Stomach smooth muscle (tissue), 2 donors: Measurements from ENCODE around the gene PAX7.

Experiments
- H3K27ac ChIP-seq: one replicate; pipeline ENCODE4 v1.7.0; 2013; ENCODE audit warnings: mild to moderate bottlenecking, low read length, inconsistent platforms
- H3K27me3 ChIP-seq, 2 donors: one replicate each; pipeline ENCODE4 v1.7.0; 2013; ENCODE audit warnings: low read length in 2 of 2; ENCODE audit not compliant: insufficient read depth in 2 of 2, control insufficient read depth in 1 of 2
- H3K36me3 ChIP-seq, 2 donors: one replicate each; pipeline ENCODE4 v1.7.0; 2013; ENCODE audit warnings: low read length in 2 of 2; ENCODE audit not compliant: control insufficient read depth in 2 of 2, insufficient read depth in 2 of 2
- H3K4me1 ChIP-seq: one replicate; pipeline ENCODE4 v1.7.0; 2013; ENCODE audit warnings: low read length; ENCODE audit not compliant: control insufficient read depth, insufficient read depth
- H3K4me3 ChIP-seq, 2 donors: one replicate each; pipeline ENCODE4 v1.7.0; 2013; ENCODE audit warnings: low read length in 2 of 2
- H3K9ac ChIP-seq, 2 donors: one replicate each; pipeline ENCODE4 v1.7.0; 2013; ENCODE audit warnings: low read length in 2 of 2, mild to moderate bottlenecking in 1 of 2
- H3K9me3 ChIP-seq, 2 donors: one replicate each; pipeline ENCODE4 v1.7.0; 2013; ENCODE audit warnings: low read length in 2 of 2; ENCODE audit not compliant: control insufficient read depth in 2 of 2
- donor health status: healthy.
- donor health status: Pancreatic carcinoma.

Gene PAX7

DNA sequence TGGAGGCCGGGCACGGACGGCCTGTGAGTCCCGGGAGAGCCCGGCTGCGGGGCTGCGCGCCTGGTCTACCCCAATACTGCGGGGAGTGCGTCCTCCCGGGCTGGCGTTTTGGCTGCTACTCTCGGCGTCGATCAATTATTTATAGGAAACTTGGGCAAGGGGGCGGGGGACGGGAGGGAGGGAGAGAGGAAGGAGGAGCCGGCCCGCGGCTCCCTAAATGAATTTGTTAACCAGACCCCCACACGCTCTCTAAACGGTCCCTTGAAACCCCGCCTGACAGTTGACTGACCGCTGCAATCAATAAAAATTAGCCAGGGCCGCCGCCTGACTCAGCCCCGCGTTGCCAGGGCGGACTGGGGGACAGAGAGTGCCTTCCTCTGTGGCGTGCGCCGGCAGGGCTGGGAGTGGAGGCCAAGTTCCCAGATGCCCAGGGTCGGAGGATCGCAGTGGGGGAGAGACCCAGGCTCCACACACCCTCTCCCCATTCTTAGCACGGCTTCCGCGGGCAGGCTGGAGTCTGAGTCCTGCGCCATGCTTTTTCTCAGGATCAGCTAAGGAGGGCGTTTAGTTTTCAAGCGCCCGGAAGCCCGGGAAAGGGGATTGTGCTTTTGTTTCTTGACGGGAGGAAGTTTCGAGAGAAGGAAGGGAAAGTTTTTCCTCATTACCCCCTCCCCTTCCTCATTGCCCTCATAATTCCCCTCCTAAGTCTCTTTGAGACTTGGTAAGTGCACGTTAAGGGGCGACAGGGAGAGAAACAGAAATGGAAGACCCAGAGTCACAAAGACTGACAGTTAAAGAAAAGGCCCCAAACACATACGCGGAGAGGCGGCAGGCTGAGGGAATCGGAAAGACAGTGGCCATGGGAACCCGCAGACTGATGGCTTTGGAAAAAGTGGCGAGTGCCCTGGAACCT lies 6.2 kb downstream of the PAX7 start:
- Histone ChIP-seq H3K9me3 (no peaks in the 10 kb centered on the region), H3K36me3 (no peaks in the 10 kb centered on the region), H3K9ac (no peak overlapping the region), H3K27me3 (peaks cover 73 to 96% of the 10 kb centered on the region in 2 donors), H3K4me3 (no peak overlapping the region), H3K27ac (no peak overlapping the region), H3K4me1 (peaks cover 7% of the 10 kb centered on the region)

GRCh38 chr1:18637511-18637960 lies 6.9 kb downstream of the PAX7 start:
- Histone ChIP-seq H3K4me3 (no peak overlapping the region), H3K4me1 (peaks cover 7% of the 10 kb centered on the region), H3K9me3 (no peaks in the 10 kb centered on the region), H3K36me3 (no peaks in the 10 kb centered on the region), H3K27me3 (peaks cover 75 to 95% of the 10 kb centered on the region in 2 donors), H3K9ac (no peak overlapping the region), H3K27ac (no peak overlapping the region)

GRCh38 chr1:18637962-18638834 lies 7.6 kb downstream of the PAX7 start:
- no peaks in the 10 kb centered on the region for H3K9me3 ChIP-seq
- H3K4me1 ChIP-seq = peaks cover 7% of the 10 kb centered on the region
- no peak overlapping the region for H3K27ac ChIP-seq
- no peak overlapping the region for H3K4me3 ChIP-seq
- H3K36me3 ChIP-seq = no peaks in the 10 kb centered on the region
- H3K9ac ChIP-seq = no peak overlapping the region
- peaks cover 72 to 96% of the 10 kb centered on the region in 2 donors for H3K27me3 ChIP-seq

DNA sequence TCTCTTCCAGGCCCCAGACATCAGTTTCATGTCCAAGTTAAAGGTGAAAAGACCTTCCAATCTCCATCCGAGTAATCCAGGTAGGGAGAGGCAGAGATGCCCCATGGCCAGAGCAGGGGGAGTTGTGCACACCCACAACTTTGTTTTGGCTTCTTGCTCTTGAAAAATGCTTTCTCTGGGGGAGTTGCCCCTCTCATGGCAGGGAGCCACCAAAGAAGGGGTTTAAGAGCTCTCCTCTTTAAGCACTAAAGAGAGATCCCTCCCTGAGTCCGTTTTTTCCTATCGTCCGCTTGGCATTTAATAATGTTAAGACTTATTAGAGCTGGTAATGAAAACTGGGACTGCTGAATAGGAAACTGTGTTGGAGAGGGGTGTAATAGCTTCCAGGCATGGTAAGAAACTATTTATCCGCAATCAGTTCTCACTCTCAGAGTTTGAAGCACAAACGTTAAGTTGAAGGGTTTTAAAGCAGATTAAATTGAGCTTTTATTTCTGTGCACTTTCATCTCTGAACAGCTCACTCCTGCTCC lies 8.3 kb downstream of the PAX7 start:
- Histone ChIP-seq H3K9ac (no peak overlapping the region), H3K4me1 (peaks cover 7% of the 10 kb centered on the region), H3K4me3 (no peak overlapping the region), H3K36me3 (no peaks in the 10 kb centered on the region), H3K9me3 (no peaks in the 10 kb centered on the region), H3K27ac (no peak overlapping the region), H3K27me3 (peaks cover 70 to 96% of the 10 kb centered on the region in 2 donors)

GRCh38 chr1:18639368-18640055 lies 8.9 kb downstream of the PAX7 start:
- H3K27ac ChIP-seq = no peak overlapping the region
- H3K4me3 ChIP-seq = no peak overlapping the region
- H3K36me3 ChIP-seq = no peaks in the 10 kb centered on the region
- no peaks in the 10 kb centered on the region for H3K9me3 ChIP-seq
- H3K27me3 ChIP-seq = peaks cover 70 to 96% of the 10 kb centered on the region in 2 donors
- H3K4me1 ChIP-seq = peaks cover 9% of the 10 kb centered on the region
- no peak overlapping the region for H3K9ac ChIP-seq

- H3K9ac ChIP-seq = no peak overlapping the region
- H3K27ac ChIP-seq = no peak overlapping the region
- H3K36me3 ChIP-seq = no peaks in the 10 kb centered on the region
- H3K9me3 ChIP-seq = no peaks in the 10 kb centered on the region
- no peak overlapping the region for H3K4me3 ChIP-seq
- peaks cover 9% of the 10 kb centered on the region for H3K4me1 ChIP-seq
- H3K27me3 ChIP-seq = peaks cover 75 to 96% of the 10 kb centered on the region in 2 donors
These were observed 9.8 kb downstream of the PAX7 start for GRCh38 chr1:18640228-18641004.

GRCh38 chr1:18641005-18641941 lies 10.6 kb downstream of the PAX7 start:
- Histone ChIP-seq H3K36me3 (no peaks in the 10 kb centered on the region), H3K9me3 (no peaks in the 10 kb centered on the region), H3K27me3 (peaks cover 77 to 96% of the 10 kb centered on the region in 2 donors), H3K27ac (no peak overlapping the region), H3K9ac (no peak overlapping the region), H3K4me3 (no peak overlapping the region), H3K4me1 (peaks cover 6% of the 10 kb centered on the region)

DNA sequence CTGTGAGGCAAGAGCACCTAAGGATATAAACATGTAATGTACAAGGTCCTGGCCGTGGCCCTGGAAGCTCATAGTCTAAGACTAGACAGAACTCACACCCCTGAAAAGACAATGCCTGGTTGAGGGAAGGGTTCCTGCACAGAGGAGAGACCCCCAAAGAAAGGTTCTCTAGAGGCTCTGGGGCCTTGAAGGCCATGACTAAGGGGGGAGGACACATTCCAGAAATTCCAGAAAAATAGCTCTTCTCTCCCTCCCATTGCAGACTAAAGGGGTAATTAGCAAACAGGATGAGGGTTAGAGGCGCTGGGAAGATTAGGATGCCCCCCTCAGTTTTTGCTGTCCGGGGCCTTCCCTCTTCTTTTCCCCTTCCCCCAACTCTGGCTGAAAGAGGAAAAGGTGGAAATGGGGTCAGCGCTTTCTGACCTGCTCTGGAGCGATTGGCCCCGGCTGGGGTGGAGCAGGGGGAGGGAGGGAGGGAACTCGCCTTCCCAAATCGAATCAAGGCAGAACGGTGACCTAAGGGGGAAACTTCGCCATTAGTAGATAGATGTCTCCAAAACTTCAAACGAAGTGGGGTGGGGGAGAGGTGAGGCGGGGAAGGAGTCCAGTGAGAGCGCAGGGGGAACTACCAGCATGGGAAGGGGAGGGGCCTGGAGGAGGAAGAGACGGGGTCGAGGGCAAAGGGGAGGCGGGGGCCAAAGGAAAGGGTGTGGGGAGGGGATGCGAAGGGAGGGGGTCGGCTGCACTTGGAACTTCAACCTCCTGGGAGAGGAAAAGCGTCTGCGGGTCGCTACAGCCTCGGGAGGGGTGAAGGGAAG lies 11.8 kb downstream of the PAX7 start:
- Histone ChIP-seq H3K4me3 (no peak overlapping the region), H3K9ac (no peak overlapping the region), H3K27me3 (peaks cover 74 to 96% of the 10 kb centered on the region in 2 donors), H3K27ac (no peak overlapping the region), H3K9me3 (no peaks in the 10 kb centered on the region), H3K36me3 (no peaks in the 10 kb centered on the region), H3K4me1 (peaks cover 15% of the 10 kb centered on the region)
